GM10266 (cell line): ENCODE results near the gene CMKLR1.

Source experiments
- DNase-seq: peaks from one replicate; pipeline ENCODE4 v3.0.0; 2012; ENCODE audit errors: extremely low spot score
- CTCF ChIP-seq: IDR thresholded peaks from 2 replicates; pipeline ENCODE4 v1.5.1; 2012; ENCODE audit warnings: mild to moderate bottlenecking, low read depth; ENCODE audit not compliant: control insufficient read depth, insufficient read depth; ENCODE audit errors: missing control alignments

The CMKLR1 gene

DNA sequence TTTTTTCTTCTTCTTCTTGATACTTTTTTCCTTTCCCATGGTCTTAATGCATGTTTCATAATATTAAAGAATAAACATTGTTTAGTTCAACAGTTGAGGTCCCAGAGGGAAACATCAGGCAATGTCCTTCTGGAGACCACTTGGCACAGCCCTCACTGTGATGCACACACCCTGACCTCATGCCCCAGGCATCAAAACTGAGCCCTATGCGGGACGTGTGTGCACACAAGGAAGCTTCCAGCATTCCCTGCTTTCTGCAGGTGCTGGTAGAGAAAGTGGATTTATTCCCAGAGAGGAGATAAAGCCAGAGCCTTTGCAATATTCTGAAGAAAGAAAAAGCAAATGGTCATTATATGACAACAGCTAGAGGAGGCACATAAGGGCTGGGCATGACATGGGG is 16.0 kb upstream of the CMKLR1 start:
- no peak for DNase-seq
- TF ChIP-seq CTCF, result no peak

GRCh38 chr12:108352591-108352990 is 13.5 kb upstream of the CMKLR1 start:
- no peak for TF ChIP-seq CTCF
- no peak for DNase-seq

DNA sequence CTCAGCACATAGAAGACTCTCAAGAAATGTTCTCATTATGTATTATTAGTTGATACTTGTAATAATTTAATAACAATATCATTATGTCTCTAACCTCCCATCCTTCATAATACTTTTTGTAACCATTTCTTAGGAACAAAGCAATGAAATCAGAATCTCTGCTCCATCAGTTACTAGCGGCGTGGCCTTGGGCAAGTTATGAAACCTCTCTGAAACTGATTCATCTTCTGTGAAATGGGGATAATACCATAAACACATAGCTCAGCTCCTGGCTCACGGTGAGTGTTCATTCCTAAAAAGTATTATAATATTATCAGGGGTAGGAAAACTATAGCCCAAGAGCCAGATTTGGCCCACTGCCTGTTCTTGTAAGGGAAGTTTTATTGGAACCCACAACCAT is 11.4 kb upstream of the CMKLR1 start:
- TF ChIP-seq CTCF, result no peak
- DNase-seq, result no peak

DNA sequence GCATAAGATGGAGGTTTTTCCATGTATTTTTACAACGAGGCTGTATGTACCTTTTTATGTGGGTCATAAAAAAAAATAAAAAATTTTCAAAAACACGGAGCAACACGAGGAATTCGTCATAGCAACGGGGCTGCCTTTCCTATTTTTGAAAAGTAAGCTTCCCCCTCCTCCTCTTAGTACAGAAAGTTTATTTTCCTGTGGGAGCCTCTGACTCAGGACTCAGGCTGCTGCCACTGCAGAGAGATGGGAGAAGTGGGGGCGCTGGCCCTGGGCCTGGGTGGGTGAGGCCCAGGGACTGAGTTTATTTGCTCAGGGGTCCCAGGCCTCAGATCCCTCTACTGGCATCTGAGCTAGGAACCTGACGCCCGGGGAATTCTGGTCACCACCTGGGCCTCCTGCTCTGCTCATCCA is 10.2 kb upstream of the CMKLR1 start:
- no peak for DNase-seq
- TF ChIP-seq CTCF, result no peak

GRCh38 chr12:108348842-108349241 is 9.7 kb upstream of the CMKLR1 start:
- TF ChIP-seq CTCF, result no peak
- DNase-seq, result no peak

DNA sequence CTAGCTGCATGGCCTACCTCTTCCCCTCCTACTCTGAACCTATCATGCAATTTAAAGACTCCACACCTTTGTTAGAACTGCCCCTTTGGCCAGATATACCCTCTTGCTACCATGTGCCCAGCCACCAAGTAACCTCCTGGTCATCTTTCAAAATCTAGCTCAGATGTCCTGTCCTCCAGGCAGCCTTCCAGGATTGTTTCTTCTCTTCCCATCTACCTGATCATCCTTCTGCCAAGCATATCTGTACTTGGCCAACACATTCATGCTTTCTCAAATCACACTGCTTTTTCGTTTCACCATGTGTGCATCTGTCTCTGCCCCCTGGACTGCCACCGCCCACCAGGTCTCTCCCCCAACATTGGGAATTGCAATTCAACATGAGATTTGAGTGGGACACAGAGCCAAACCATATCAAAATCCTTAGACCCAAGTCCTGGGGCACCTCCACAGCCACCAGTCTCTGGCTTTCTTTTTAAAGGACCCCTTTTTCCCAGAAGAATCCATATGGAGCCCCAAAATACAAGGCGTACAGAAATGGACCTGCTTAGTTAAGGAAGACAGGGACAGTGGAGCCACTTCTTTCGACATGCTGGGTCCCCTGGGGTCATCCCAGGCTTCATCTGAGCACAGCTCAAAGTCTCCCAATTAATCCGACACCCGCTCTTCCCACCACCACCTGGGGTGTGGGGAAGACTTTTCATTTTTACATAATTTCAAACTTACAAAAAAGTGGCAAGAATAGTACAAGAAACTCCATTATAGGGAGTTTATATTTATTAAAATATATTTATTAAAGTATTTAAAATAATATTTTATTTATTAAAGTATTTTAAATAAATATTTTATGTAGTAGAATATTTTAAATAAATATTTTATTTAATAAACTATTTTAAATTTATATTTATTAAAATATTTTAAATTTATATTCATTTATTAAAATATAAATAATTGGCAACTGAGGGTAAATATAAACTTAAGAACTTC is 7.9 kb upstream of the CMKLR1 start:
- no peak for DNase-seq
- no peak for TF ChIP-seq CTCF

DNA sequence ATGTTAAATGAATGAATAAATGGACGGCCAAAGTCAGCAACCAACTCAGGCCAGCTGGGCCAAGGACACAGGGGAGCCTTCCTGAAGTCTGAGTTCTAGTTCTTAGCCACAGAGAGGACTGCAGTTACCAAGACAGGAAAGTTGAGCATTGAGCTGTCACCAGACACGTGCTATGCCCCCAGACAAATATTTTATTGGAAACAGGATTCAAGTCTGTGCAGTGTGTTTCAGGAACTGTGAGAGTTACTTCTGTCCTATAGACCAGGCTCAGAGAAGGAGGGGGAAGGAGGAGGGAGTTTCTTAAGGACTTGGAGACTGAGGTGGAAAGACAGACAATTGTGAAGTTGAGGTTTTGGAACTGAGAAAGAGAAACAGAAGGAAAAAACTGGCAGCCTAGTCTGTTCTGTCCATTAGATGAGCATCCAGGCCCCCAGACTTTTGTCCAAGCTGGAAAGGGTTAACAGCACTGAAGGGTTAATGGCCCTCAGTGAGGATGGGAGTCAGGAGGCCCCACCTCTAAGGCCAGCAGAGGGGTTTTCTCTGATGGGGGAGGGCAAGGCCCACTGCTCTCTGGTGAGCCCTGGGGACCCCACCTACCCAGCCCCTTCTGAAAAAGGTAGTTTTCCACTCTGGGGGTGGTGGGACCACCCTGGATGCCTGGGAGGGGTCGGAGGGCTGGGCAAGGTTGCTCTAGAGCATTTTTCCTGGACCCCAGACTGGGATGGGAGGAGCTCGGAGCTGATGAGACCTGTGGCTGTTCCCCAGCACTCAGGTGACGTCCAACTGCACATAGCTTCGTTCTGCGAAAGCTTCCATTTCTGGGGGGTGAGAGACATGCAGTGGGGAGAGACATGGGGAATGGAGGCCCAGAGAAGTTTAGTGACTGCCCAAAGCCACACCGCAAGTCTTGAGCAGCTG is 6.9 kb upstream of the CMKLR1 start:
- DNase-seq, result no peak
- TF ChIP-seq CTCF, result no peak
